GM19035 (cell line): ENCODE results near the gene ADTRP.

Experiments
- ATAC-seq: cut with Tn5 transposase; IDR thresholded peaks from one replicate; pipeline ENCODE4 v1.9.1; 2021; ENCODE audit not compliant: unreplicated experiment

The ADTRP gene

DNA sequence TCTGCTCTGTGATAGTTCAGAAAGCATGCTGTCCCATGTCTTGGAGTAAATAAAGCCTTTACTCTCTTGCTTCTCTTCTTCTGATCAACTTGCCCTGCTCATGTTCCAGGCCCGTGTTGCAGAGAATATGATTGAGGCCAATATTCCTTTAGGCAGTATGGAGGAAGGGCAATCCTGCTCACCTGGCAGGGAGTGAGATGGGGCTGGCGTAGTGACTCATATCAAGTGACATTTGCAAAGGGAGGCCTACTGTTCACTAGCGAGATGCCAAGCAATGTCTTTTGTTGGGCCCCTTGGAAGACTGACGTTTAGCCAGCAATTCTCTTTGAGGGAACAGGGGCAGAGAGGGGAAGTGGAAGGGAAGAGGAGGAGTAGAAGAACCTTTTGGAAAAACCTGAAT, 19.7 kb downstream of the ADTRP start:
- ATAC-seq = no peak

- no peak for ATAC-seq
Measured at GRCh38 chr6:11756726-11757125, 21.9 kb downstream of the ADTRP start.

DNA sequence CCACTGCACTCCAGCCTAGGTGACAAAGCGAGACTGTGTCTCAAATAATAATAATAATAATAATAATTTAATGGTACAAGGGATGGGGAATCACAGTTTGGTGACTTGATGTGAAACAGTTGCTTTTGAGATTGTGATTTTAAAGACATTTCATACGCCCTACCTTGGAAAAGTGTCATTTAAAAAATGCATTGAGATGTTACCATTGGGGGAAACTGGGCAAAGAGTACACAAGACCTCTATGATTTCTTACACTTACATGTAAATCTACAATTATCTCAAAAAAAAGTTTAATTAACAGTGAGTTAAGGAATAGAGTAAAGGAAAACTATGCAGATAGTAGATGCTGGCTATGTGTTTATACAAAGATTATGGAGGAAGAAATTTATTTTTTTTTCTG, 22.3 kb downstream of the ADTRP start:
- ATAC-seq = no peak

- no peak for ATAC-seq
Measured at GRCh38 chr6:11755725-11756124, 22.9 kb downstream of the ADTRP start.

DNA sequence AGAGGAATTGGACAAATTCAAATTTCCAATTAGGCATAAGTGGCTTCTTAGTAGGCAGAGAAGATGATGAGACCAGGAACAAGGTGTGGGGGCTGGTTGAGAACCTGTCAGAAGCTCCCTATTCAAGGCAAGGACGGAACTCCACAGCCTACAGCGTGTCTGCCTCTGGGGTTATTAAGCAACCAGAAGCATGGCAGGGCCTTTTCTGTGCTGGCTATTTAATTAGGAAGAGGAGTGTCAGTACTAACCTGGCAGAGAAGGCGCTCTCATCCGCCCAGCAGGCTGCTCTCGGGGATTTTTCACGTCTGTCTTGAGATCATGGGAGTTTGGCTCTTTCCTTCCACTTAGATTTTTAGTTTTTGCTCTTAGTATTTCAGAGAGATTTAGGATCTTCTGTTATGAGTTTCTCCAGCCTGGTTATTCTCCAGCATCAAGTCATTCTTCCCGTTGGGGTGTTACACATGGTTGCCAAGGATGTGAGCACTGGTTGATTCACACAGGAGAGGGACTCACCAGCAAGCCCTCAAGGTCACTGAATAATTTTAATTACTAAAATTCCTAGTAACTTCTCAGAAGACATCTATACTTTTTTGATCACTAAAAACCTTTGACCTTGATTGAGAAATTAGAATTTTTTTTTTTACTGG, 23.9 kb downstream of the ADTRP start:
- no peak for ATAC-seq

DNA sequence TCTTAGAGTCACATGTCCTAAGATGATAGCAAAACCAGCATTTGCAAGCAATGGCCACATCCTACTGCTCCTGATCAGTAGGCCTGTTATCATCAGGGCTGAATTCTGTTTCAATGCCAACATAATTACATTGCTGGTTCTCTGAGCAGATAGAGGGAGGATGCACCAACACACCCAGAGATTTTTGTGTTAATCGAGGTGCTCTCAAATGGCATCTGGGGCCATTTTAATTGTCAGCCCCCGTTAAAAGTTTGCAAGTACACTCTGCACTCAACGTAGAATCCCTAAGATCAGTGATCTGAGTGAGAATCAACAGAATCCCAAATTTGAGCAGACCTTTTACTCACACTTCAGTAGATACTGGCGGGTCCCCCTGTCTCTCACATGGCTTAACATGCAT, 24.8 kb downstream of the ADTRP start:
- ATAC-seq = no peak

- ATAC-seq = no peak
Measured at GRCh38 chr6:11752360-11752759, 26.2 kb downstream of the ADTRP start.

DNA sequence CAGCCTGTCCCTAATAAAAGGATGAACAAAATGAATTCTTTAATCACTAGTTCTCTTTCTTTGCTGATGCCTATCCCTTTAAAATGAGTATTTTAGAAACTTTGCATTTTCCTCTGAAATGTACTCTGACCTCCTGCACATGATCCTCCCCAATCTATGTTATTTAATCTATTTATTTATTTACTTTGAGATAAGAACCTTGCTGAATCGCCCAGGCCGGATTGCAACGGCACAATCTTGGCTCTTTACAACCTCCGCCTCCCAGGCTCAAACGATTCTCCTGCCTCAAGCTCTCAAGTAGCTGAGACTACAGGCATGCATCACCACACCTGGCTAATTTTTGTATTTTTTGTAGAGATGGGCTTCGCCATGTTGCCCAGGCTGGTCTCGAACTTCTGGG, 27.9 kb downstream of the ADTRP start:
- ATAC-seq = no peak

DNA sequence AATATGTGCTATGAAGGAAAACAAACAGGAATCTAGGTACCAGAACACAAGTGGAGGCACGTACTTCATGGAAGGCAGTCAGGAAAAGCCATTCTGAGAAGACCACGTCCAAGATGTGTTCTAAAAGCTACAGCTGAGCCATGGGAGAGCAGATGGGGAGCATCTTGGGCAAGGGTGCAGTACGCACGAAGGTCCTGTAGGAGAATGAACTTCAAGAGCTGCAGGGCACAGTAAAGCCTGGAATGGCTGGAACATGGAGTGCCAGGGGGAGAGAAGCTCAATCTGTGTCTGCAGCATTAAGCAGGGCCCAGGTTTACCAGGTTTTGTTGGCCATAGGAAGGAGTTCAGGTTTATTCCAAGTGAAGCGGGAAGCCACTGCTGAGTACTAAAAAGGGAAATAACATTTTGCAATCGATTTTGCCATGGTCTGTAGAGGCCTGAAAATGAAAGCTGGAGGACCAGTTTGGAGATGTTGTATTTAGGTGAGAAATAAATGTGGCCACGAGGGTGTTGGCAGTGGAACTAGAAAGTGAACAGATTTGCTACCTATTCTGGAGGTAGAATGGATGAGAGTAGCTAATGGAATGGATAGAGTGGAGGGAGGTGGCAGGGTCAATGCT, 29.9 kb downstream of the ADTRP start:
- no peak for ATAC-seq

- no peak for ATAC-seq
Measured at GRCh38 chr6:11747021-11747420, 31.6 kb downstream of the ADTRP start.

- no peak for ATAC-seq
Measured at GRCh38 chr6:11744753-11745152, 33.9 kb downstream of the ADTRP start.

GRCh38 chr6:11744101-11744500, 34.5 kb downstream of the ADTRP start:
- ATAC-seq = no peak

- no peak for ATAC-seq
Measured at GRCh38 chr6:11740875-11741274, 37.7 kb downstream of the ADTRP start.

- no peak for ATAC-seq
Measured at GRCh38 chr6:11738661-11739375, 39.8 kb downstream of the ADTRP start.

DNA sequence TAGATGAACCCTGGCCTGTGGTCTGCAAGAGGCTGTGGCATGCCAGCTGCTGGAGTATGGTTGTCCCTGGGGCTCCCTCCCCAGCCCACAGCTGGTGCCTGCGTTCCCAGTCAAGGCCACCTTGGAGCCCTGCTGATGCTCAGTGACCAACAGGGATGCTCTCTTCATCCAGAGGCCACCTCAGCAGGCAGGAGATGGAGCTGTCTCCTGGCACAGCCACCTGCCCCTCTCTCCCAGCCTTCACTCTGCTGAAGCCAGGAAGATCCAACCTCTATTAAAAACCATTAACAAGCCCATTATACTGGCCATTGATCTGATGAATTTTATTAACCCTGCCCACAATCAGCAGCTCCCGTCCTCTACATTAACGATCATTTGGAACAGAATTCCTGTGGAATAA, 40.4 kb downstream of the ADTRP start:
- ATAC-seq = no peak

DNA sequence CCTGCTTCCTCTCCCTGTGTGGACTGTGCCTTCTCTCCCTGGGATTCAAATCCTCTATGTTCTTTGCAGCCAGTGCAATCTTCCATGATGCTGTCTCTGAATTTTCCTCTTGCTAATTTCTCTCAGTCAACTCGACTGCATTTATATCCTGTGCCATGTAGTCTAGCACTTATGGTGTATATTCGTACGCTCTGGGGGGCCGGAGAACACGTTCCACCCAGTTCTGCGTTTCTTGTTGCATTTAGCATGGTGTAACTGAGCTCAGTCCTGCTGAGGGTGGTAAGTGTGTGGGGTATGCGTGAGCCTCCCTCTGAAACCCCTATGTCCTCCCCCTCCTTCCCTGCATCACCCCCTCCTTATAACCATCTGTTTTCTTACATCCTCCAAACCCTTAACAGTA, 42.0 kb downstream of the ADTRP start:
- no peak for ATAC-seq

DNA sequence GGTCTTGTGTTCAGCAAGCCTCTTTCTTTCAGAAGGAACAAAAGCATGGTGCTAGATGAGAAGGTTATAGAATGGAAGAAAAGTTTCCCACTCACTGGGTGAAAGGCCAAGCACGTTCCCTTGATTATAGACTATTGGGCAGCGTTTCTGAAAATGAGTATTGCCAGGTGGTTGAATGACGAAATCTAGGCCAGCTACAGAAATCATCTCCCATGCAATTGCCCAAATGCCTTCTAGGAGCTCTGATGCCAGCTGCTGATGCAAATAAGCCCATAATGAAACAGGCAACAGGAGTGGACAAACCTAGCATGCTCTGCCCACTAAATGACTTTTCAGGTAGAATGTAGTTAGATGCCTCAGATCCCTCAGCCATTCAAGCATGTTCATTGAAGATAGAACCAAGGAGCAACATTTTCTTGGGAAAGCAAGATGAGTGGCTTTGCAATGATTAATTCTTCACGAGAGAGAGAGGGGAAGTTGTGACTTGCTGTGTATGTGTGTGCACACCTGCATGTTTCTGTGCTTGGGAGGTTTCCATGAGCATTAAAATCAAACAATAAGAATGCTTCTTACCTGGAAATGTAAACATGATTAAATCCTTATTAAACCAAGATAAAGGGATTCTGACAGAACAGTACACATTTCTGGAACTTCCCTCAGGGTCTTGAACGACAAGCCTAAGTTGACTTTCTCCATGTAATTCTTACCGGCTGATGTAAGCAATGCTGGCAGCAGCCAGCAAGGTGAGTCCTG, 43.6 kb downstream of the ADTRP start:
- ATAC-seq = no peak

DNA sequence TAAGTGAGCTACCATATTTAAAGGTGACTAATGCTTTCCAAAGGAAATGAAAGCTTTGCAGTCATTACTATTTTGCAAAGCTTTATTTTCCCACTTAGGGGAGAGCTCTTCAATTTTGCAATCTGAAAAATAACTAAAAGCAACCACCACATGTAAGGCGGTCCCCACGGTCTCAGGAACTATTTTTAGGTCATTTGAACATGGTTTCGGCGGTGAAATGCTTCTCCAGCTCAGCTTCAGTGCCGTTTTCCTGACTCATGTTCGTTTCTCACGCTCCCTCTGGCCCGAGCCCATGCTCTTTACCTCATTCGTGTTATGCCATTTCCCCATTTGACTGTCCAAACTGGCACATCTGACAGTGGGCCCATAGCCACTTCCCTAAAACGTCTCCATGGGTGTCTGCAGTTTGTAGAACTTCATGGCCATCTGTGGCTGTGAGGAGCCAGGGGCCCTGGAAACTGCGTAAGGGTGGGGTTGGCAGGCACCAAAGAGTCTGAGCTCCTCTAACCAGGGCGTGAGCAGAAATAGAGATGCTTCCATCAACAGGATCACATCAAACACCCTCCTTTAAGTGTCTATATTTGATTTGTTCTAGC, 46.5 kb downstream of the ADTRP start:
- ATAC-seq = peak; percentile 66

- ATAC-seq = no peak
Measured at GRCh38 chr6:11731423-11731822, 47.2 kb downstream of the ADTRP start.

DNA sequence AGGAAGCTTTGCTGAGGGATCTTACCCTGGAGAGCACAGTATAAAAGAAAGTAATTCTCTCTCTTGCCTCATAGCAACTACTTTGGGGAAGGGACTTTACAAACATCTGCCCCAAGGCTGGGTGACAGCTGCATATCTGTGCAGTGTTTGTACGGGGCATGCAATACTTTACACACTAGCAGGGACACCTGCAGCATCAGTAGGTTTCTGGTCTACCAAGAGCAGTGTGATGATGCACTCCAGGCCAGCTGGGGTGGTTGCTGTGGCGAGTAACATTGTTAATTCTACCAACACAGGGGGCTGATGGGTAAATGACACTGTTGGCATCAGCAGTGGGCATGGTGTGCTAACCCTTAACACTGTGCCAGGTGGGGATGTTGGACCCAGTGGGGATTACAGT, 48.0 kb downstream of the ADTRP start:
- peak; percentile 42 for ATAC-seq

GRCh38 chr6:11729076-11729475, 49.5 kb downstream of the ADTRP start:
- ATAC-seq = no peak
